SK-N-MC (cell line): ENCODE measurements around the gene EIF1AD.

Source experiments
- EZH2 ChIP-seq: fragments of 200-600 bp; sonication (generic); IDR thresholded peaks from one replicate; pipeline ENCODE4 v1.6.1; 2017; ENCODE audit warnings: antibody characterized with exemption
- POLR2AphosphoS5 ChIP-seq: IDR thresholded peaks from 2 replicates; pipeline ENCODE4 v1.6.1; 2012; ENCODE audit warnings: mild to moderate bottlenecking, low read depth, low read length, borderline replicate concordance

- TF ChIP-seq EZH2: no peak
- no peak for TF ChIP-seq POLR2AphosphoS5
Observed at GRCh38 chr11:65954771-65955170, 47.2 kb downstream of the EIF1AD start.
